ENCODE results near the gene CLIP3. TPM values are rescaled to one million over a fixed set of nuclear protein-coding genes. Genes with fewer than 3 reads are reported as not detected.

Gene CLIP3
- total and polyA plus RNA-seq, 9 of the 15 experiments (the other 6 are each of a cell fraction or from before 2014, with no cell fraction given), result 0.01 to 0.50 (median 0.15) TPM; not detected in 1

- H2AFZ ChIP-seq (ENCODE audit: low read depth, low read length), result no peak overlapping the region
- no peaks in the 10 kb centered on the region for H3K79me2 ChIP-seq (ENCODE audit: control insufficient read depth, insufficient read depth, low read length)
- CTCF ChIA-PET (ENCODE audit: low intra/inter-chr PET ratio), result no interaction called here
- H3K4me1 ChIP-seq (replicated peaks in 1 of 2; ENCODE audit: control insufficient read depth in 2 of 2, insufficient read depth in 2 of 2, low read length in 2 of 2), result peaks cover 0 to 2% of the 10 kb centered on the region in 2 experiments; a peak in 2 of 5 replicates
- FAIRE-seq (no peak), DNase-seq (ENCODE audit: extremely low read depth in 1 of 4, low spot score in 3 of 4) (no peak), ATAC-seq (no peak)
- in situ Hi-C loops (cut with MboI), result no loop called here
- H3K4me2 ChIP-seq (ENCODE audit: insufficient read depth, low read length), result no peak overlapping the region
- H4K20me1 ChIP-seq (replicated peaks; ENCODE audit: control insufficient read depth, insufficient read depth, low read length), result no peaks in the 10 kb centered on the region
- POLR2A ChIA-PET, result interaction anchor here (1.4 kb wide), 1 partner anchor 10 kb away, joined by 3 read pairs; no protein-coding TSS in a partner anchor
- BruUV-seq (replicated peaks), result no TSS peak
- no peak overlapping the region for H3K9ac ChIP-seq (ENCODE audit: insufficient read depth in 1 of 2, low read depth in 2 of 2, low read length in 2 of 2)
- H3K4me3 ChIP-seq, result no peak overlapping the region
- no peaks in the 10 kb centered on the region for H3K9me3 ChIP-seq (replicated peaks; ENCODE audit: control insufficient read depth, insufficient read depth, low read depth, low read length)
- no peaks in the 10 kb centered on the region for H3K9me1 ChIP-seq (ENCODE audit: control insufficient read depth, insufficient read depth, low read length)
- intact Hi-C loops (cut with micrococcal nuclease), result no loop called here
- no peaks in the 10 kb centered on the region for H3K27me3 ChIP-seq (ENCODE audit: control insufficient read depth in 2 of 2, insufficient read depth in 2 of 2, low read length in 2 of 2)
- H3K36me3 ChIP-seq (ENCODE audit: control insufficient read depth, insufficient read depth, low read length), result 0 out of 3 replicates have a peak, but pooled peaks cover 5% of the 10 kb centered on the region
- no peak overlapping the region for H3K27ac ChIP-seq (ENCODE audit: extremely low read depth, low read depth, low read length)
- TF ChIP-seq ARHGAP35 (IDR thresholded peaks at IDR 0.05; ENCODE audit: partially characterized antibody) (no peak), NR1H2 (CRISPR knock-in tag; IDR thresholded peaks at IDR 0.05) (no peak), DIDO1 (tag; IDR thresholded peaks at IDR 0.05; ENCODE audit: low read depth) (no peak), ARID4B (CRISPR knock-in tag; IDR thresholded peaks at IDR 0.05) (no peak), ZBTB43 (CRISPR knock-in tag; IDR thresholded peaks at IDR 0.05) (no peak), FOXK2 (conservative IDR thresholded peaks at IDR 0.05 in 1 of 2, IDR thresholded peaks at IDR 0.05 in 1 of 2; ENCODE audit: low read depth in 2 of 2) (no peak), ZNF212 (CRISPR knock-in tag; IDR thresholded peaks at IDR 0.05) (no peak), FOXJ2 (tag; IDR thresholded peaks at IDR 0.05) (no peak), MTA1 (IDR thresholded peaks at IDR 0.05; ENCODE audit: borderline replicate concordance) (no peak), ZNF75A (CRISPR knock-in tag; IDR thresholded peaks at IDR 0.05) (no peak)
Observed at GRCh38 chr19:36047835-36048234, 15.2 kb upstream of the CLIP3 start.

Data from K562 (cell line).